ENCODE results near the gene SH2D6. TPM values are rescaled to one million over a fixed set of nuclear protein-coding genes. Genes with fewer than 3 reads are reported as not detected.

The SH2D6 gene
- total and polyA plus RNA-seq, 9 of the 15 experiments (the other 6 are each of a cell fraction or from before 2014, with no cell fraction given), result 0.07 to 0.76 (median 0.33) TPM; not detected in 2

GRCh38 chr2:85420536-85421259 is 2.2 kb downstream of the SH2D6 start (continued):
- TF ChIP-seq, protein P1, sequence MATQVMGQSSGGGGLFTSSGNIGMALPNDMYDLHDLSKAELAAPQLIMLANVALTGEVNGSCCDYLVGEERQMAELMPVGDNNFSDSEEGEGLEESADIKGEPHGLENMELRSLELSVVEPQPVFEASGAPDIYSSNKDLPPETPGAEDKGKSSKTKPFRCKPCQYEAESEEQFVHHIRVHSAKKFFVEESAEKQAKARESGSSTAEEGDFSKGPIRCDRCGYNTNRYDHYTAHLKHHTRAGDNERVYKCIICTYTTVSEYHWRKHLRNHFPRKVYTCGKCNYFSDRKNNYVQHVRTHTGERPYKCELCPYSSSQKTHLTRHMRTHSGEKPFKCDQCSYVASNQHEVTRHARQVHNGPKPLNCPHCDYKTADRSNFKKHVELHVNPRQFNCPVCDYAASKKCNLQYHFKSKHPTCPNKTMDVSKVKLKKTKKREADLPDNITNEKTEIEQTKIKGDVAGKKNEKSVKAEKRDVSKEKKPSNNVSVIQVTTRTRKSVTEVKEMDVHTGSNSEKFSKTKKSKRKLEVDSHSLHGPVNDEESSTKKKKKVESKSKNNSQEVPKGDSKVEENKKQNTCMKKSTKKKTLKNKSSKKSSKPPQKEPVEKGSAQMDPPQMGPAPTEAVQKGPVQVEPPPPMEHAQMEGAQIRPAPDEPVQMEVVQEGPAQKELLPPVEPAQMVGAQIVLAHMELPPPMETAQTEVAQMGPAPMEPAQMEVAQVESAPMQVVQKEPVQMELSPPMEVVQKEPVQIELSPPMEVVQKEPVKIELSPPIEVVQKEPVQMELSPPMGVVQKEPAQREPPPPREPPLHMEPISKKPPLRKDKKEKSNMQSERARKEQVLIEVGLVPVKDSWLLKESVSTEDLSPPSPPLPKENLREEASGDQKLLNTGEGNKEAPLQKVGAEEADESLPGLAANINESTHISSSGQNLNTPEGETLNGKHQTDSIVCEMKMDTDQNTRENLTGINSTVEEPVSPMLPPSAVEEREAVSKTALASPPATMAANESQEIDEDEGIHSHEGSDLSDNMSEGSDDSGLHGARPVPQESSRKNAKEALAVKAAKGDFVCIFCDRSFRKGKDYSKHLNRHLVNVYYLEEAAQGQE (IDR thresholded peaks at IDR 0.05; ENCODE audit: borderline replicate concordance), result peak; percentile 96
- TF ChIP-seq, protein P1 (CRISPR knock-in tag; IDR thresholded peaks at IDR 0.05; ENCODE audit: low read depth), result no peak; the same call in 1 of the 2 replicates
- TF ChIP-seq EP400 (IDR thresholded peaks at IDR 0.05) (peak; percentile 57), ZNF584 (CRISPR knock-in tag; IDR thresholded peaks at IDR 0.05; ENCODE audit: low read depth) (no peak), ZNF133 (CRISPR knock-in tag; IDR thresholded peaks at IDR 0.05) (0 out of 2 replicates have a peak, but pooled peaks have one; percentile 79), TARDBP (IDR thresholded peaks at IDR 0.05) (0 out of 2 replicates have a peak, but pooled peaks have one; percentile 54), STAT5B (CRISPR knock-in tag; IDR thresholded peaks at IDR 0.05) (no peak), ZNF780A (CRISPR knock-in tag; IDR thresholded peaks at IDR 0.05) (no peak), ZNF518B (CRISPR knock-in tag; IDR thresholded peaks at IDR 0.05) (no peak), MCM3 (IDR thresholded peaks at IDR 0.05) (no peak), GATAD2A (IDR thresholded peaks at IDR 0.05) (peak; percentile 78), ZBTB8A (IDR thresholded peaks at IDR 0.05; ENCODE audit: partially characterized antibody) (no peak), CBX8 (IDR thresholded peaks at IDR 0.05; ENCODE audit: borderline replicate concordance, extremely low read depth, low read depth, low read length, poor library complexity, severe bottlenecking) (no peak), RBM34 (IDR thresholded peaks at IDR 0.05; ENCODE audit: borderline replicate concordance, insufficient read depth, low read length) (no peak), ZC3H8 (IDR thresholded peaks at IDR 0.05) (no peak), RBM15 (IDR thresholded peaks at IDR 0.05; ENCODE audit: insufficient read depth, low read length) (no peak)

All from K562 (cell line).